Endometrium (tissue), 2 donors: ENCODE measurements around the gene CKB.

ENCODE experiments used
- FAIRE-seq: peaks from 2 replicates; lab custom pipeline; 2012; peaks lifted over from hg19 to GRCh38; lab: Jason Lieb, UNC
- donor health status: control.
- donor health status: control.

The CKB gene

GRCh38 chr14:103537175-103537990, 14.8 kb upstream of the CKB start:
- no peak for FAIRE-seq

GRCh38 chr14:103536693-103537092, 14.1 kb upstream of the CKB start:
- no peak for FAIRE-seq

GRCh38 chr14:103535891-103536565, 13.4 kb upstream of the CKB start:
- no peak for FAIRE-seq

- no peak for FAIRE-seq
Observed at GRCh38 chr14:103535081-103535890, 12.7 kb upstream of the CKB start.

- FAIRE-seq: no peak
Observed at GRCh38 chr14:103534576-103535061, 12.0 kb upstream of the CKB start.

- no peak for FAIRE-seq
Observed at GRCh38 chr14:103533999-103534575, 11.5 kb upstream of the CKB start.

- FAIRE-seq: no peak
Observed at GRCh38 chr14:103533137-103533998, 10.7 kb upstream of the CKB start.

- FAIRE-seq: no peak
Observed at GRCh38 chr14:103532216-103533136, 9.8 kb upstream of the CKB start.

GRCh38 chr14:103531421-103532215, 9.0 kb upstream of the CKB start:
- no peak for FAIRE-seq

- no peak for FAIRE-seq
Observed at GRCh38 chr14:103530831-103531230, 8.2 kb upstream of the CKB start.

GRCh38 chr14:103530390-103530789, 7.8 kb upstream of the CKB start:
- no peak for FAIRE-seq

GRCh38 chr14:103529383-103530365, 7.0 kb upstream of the CKB start:
- no peak for FAIRE-seq

- FAIRE-seq: no peak
Observed at GRCh38 chr14:103528587-103529382, 6.2 kb upstream of the CKB start, which contains the start of gene TRMT61A. TSS of gene TRMT61A (plus strand) at chr14:103529196. CDS start at chr14:103529979, 783 bp downstream.

GRCh38 chr14:103528146-103528586, 5.5 kb upstream of the CKB start:
- peak; percentile 86 for FAIRE-seq

- FAIRE-seq: no peak
Observed at GRCh38 chr14:103527408-103528145, 4.9 kb upstream of the CKB start.

- no peak for FAIRE-seq
Observed at GRCh38 chr14:103526914-103527248, 4.3 kb upstream of the CKB start.
